M059J (cell line): ENCODE results near the gene APLP2. TPM values are rescaled to one million over a fixed set of nuclear protein-coding genes. Genes with fewer than 3 reads are reported as not detected.
A peak's percentile ranks its signal among the peaks of the same experiment; 100 is the strongest.
"Not testable (repeated sequence)": the region's sequence is repeated elsewhere in the genome, so short reads cannot be mapped to it uniquely, and the experiment has no call there.

ENCODE experiments used
- DNase-seq: peaks from one replicate; pipeline ENCODE4 v3.0.0-alpha.2; 2012; ENCODE audit warnings: low read depth
- total RNA-seq: library from RNA; depleted of rRNA; stranded (reverse); fragments of >200 nt; shearing (Covaris generic); gene quantifications from 2 replicates; pipeline ENCODE4 v1.2.3, GENCODE V29; 2014

The APLP2 gene
- total RNA-seq, 1 experiment from 2014 or later: 418 TPM

DNA sequence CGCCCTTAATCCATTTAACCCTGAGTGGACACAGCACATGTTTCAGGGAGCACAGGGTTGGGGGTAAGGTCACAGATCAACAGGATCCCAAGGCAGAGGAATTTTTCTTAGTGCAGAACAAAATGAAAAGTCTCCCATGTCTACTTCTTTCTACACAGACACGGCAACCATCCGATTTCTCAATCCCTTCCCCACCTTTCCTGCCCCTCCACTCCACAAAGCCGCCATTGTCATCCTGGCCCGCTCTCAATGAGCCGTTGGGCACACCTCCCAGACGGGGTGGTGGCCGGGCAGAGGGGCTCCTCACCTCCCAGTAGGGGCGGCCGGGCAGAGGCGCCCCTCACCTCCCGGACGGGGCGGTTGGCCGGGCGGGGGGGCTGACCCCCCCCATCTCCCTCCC is 20.8 kb downstream of the APLP2 start:
- not testable (repeated sequence) for DNase-seq

DNA sequence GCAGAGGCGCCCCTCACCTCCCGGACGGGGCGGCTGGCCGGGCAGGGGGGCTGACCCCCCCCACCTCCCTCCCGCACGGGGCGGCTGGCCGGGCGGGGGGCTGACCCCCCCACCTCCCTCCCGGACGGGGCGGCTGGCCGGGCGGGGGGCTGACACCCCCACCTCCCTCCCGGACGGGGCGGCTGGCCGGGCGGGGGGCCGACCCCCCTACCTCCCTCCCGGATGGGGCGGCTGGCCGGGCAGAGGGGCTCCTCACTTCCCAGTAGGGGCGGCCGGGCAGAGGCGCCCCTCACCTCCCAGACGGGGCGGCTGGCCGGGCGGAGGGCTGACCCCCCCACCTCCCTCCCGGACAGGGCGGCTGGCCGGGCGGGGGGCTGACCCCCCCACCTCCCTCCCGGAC is 21.5 kb downstream of the APLP2 start:
- DNase-seq: not testable (repeated sequence)

DNA sequence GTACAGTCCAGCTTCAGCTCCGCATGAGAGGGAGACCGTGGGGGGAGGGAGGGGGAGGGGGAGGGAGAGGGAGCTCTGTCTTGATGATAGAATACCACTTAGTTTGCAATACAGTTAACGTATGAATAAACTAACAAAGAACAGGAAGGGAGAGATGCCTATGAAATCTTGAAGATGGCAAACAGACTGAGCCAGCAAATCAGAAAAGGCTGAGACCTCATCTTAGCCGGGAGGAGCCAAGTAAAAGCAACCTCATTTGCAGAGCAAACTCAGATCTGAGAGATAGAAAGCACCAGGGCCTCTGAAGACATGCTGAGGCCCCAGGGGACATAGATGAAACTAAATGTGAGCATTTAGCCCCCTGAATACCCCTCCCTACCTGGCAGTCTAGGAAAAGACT is 23.0 kb downstream of the APLP2 start:
- DNase-seq: no peak

DNA sequence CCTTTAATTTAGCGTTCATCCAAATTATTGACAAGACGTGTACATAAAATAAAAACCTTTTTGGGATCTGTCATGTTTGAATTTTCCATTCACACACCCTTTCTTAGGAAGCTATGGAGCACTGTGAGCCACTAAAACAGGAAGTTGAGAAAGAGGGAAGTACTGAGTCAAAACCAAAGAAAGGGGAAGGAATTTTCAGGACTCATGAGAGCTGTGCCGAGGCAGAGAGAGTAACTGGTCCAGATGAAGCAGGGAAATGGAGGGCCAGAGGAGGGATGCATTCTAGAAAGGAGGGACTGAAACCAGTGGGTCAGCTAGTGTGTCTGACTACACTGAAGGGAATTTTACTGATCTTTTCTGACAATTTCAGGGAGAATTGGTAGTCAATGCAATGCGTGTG is 24.9 kb downstream of the APLP2 start:
- no peak for DNase-seq

DNA sequence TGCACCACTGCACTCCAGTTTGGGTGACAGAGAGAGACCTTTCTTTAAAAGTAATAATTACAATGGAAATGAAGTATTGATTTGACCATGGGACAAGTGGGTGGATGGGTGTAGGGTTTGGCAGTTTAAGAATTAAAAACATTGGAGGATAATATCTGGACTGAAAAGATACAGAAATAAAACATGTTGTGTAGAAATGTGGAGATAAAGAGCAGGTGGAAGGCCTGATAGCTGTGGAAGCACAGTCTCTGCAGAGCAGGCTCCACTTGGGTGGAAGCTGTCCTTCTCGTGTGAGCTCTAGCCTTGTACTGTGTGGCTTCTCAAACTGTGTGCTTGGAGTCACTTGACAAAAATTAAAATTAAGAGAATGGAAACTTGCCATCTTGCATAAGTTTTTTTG is 25.6 kb downstream of the APLP2 start:
- DNase-seq: no peak

DNA sequence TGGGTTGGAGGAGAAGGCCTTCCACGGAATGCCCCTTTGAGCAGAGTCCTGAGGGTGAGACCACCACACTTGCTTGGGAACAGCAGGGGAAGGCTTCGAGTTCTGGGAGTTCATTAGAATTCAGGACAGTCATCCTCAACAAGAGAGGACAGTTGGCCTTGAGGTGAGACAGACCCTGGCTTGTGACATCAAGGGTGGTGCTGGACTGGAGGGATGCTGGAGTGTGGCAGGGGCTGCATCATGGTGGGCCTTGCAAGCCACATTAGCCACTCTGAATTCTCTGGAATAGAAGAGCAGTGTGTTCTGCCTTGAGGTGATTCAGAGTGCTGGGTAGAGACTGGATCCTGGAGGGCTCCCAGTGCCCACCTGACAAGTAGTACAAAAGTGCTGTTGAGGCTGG is 26.3 kb downstream of the APLP2 start:
- DNase-seq: no peak

DNA sequence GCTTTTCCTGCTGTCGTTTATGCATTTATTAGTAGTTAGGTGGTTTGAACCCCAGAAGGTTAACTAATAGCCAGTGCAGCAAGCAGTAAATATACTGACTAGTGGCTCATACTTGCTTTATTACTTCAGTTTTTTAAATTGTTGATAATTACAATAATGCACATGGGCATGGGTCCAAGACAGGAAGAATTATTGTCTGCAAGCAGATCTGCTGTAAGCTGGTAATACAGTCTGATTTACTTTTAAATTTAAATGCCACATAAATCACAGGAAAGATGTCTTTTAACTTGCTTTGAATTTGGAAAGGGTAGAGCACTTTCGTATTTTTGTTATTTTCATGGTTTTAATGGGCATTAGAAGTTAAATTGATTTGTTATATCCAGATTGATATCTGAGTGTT is 27.1 kb downstream of the APLP2 start:
- no peak for DNase-seq

DNA sequence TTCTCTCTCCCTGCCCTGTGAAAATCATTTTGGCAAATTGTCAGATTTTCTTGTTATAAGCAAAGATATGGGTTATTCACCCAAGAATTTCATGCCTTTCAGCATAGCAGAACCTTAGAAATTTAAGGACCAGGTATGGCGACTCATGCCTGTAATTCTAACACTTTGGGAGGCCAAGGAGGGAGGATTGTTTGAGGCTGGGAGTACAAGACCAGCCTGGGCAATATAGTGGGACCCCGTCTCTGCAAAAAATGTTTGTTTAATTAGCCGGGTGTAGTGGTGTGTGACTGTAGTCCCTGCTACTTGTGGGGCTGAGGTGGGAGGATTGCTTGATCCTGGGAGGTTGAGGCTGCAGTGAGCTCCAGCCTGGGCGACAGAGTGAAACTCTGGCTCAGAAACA is 27.6 kb downstream of the APLP2 start:
- no peak for DNase-seq

DNA sequence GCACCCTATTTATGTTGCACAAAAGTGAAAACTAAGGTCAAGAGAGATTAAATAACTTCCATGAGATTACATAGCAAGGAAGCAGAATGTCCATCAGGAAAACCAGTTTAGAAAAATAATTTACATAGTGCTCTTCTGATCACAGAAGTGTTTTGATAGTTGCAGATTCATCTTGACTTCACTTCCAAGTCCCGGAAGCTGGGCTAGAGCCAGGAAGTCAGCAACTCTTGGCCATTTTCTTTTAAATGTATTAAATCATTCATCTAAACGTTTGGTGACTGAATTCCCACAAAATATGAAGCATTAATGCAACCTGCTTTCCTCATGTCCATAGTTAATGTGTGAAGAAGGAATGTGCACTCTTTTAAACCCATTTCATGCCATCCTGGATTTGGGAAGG is 29.7 kb downstream of the APLP2 start:
- DNase-seq: no peak

DNA sequence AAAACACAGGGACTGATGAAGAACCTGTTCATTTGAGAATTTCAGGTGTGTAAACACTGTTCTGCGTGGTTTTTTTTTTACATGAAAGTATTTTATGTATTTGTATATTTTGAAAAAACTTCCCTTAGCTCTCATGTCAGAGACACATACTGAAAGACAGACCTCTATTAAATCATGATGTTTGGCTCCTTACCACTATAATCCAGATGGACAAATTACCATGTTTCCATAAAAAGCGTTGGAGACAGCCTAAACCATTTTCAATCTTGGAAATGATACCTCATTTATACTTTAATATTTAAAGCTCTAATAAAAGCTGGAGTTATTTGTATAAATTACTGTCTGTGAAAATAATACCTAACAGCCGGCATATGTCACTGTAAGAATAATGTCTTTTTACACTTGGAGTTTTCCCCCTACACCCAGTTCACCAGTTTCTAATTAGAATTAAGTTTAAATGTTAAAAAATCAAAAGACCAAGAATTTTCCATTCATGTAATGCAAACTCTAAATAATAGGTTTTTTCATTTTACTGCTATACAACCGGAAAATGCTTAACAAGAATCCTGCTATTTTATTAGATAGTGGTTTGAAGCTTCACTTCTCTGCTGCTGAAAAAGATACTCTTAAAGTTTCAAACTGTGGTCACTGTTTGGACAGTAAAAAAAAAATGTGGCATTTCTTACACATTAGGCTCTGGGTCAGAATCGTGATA is 30.8 kb downstream of the APLP2 start:
- no peak for DNase-seq

DNA sequence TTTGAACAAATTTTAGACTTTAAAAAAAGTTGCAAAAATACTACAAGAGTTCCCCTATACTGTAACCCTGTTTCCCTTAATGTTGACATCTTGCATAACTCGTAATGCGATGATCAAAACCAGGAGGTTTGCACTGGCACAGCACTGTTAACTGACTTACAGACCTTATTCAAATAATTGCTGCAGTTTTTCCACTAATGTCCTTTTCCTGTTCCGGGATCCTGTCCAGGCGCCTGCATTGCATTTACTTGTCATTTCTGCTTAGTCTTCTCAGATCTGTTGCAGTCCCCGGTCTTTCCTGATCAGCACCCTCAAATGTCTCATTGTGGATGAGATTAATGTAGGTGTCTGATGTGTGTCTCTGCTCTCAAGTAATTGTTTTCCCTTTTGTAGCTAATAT is 32.0 kb downstream of the APLP2 start:
- no peak for DNase-seq

DNA sequence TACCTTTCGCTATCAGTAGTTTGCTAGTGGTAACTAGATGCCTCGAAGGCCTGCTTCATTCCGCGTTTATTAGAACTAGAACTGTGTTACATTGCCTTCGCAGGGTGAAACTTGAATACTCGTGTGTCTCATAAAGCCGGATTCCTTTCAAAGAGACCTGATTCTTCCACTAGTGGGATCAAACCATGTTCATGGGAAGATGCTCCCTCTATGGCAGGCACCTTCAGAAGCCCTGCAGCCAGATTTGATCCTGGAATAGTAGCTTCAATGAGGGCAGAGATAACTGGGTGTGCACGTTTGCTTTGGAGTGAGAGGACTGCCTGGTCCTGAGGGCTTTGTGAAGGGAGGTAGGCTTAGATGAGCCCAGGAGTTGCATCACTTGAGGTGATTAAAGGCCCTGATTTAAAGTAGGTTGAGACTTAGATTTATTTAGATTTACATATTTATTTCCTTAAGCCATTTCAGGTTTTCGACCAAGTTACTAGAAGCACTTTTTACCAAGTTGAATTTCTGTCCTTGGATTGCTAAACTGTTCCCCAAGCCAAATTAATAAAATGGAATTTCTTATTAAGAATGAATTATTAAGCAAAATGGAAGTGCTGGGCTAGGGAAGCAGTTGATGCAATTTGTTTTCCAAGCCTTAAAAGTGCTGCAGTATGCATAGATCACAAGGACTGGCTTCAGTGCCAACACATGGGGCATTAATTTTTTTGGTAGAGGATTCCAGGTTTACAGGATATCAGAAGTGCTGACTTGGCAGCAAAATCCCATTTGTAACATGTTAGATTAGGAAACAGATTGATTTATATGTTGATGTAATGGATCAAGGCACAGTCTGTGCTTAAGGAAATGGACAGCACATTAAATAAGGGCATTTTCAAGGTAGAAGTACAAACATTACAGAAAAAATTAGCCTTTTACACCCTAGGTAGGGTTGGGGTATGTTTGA is 32.9 kb downstream of the APLP2 start:
- peak; percentile 11 for DNase-seq

DNA sequence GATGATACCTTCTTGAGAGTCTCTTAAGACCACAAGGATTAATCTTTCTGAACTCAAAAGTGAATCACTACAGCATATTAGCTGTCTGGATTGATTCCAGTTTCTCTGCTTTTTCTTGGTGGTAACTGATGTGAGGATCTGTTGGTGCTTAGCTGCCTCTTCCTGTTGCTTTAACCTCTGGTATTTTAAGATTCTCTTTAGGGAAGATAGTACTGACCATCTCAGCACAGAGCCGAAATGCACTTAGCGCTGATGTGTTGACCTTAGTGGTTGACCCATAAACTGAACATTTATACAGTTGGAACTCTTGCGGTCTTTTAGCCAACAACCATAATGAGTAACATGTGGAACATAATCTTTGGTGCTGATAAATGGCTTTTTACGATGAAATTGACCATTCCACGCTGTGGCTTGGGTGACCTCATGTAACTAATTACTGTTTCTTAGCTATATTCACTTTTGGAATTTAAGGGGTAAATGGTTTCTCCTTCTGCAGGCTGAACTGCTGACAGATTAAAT is 33.7 kb downstream of the APLP2 start:
- peak; percentile 99 for DNase-seq

DNA sequence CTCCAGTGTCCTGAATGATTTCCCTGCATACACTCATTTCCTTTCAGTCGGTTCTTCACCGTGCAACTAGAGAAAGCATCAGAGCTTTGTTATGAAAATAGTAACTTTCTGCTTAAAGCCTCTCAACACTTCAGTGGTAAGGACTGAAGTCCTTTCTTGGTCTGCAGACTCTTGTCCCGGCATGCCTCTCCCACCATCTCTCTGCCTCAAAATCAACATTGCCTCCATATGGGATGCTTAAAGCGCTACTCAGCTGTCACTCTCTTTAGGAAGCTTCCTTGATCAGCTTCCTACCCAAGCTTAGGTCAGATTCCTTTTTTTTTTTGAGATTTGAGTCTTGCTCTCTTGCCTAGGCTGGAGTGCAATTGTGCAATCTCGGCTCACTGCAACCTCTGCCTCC is 36.7 kb downstream of the APLP2 start:
- DNase-seq: no peak

DNA sequence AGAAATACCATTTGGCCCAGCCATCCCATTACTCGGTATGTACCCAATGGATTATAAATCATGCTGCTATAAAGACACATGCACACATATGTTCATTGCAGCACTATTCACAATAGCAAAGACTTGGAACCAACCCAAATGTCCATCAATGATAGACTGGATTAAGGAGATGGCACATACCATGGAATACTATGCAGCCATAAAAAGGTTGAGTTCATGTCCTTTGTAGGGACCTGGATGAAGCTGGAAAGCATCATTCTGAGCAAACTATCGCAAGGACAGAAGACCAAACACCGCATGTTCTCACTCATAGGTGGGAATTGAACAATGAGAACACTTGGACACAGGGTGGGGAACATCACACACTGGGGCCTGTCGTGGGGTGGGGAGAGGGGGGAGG is 39.0 kb downstream of the APLP2 start:
- not testable (repeated sequence) for DNase-seq

DNA sequence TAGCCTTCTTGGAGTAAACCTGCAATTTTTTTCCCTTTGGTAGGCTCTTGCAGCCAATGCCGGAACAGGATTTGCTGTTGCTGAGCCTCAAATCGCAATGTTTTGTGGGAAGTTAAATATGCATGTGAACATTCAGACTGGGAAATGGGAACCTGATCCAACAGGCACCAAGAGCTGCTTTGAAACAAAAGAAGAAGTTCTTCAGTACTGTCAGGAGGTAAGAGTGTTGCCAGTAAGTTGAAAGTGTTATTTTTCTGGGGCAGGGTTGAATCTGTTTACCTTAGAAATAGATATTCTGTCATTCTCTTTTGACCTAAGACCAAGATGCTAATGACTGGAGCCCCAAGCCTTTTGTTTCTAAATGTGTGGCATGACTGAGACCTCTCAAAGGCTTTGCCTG is 39.7 kb downstream of the APLP2 start:
- no peak for DNase-seq

DNA sequence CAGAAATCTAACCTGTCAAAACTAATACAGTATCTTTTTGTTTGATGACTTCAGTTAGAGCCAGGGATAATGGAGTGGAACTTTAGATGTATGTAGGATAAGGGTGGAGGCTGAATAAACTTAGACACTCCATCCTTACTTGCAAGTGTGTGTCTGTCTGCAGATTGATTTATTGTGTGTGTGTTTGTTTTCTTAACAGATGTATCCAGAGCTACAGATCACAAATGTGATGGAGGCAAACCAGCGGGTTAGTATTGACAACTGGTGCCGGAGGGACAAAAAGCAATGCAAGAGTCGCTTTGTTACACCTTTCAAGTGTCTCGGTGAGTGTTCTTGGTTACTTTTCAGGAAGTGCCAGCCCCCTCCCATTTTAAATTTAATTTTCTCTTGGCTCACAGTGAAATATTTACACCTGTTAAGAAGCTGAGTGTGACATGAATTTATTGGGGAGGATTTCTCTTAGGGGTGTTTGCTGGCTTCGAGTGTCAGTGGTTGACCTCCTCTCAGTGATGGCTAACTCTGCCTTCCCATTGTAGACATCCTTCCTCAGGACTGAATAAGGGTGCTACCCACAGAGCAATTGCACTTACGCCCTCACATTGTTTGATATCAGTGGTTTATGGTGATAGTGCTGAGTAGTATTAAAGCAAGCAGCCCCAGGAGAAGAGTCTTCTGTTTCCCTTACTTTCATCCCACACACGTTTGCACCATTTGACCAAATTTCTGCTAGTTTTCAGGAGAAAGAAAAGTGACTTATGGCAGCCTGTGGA is 40.8 kb downstream of the APLP2 start:
- DNase-seq: no peak

DNA sequence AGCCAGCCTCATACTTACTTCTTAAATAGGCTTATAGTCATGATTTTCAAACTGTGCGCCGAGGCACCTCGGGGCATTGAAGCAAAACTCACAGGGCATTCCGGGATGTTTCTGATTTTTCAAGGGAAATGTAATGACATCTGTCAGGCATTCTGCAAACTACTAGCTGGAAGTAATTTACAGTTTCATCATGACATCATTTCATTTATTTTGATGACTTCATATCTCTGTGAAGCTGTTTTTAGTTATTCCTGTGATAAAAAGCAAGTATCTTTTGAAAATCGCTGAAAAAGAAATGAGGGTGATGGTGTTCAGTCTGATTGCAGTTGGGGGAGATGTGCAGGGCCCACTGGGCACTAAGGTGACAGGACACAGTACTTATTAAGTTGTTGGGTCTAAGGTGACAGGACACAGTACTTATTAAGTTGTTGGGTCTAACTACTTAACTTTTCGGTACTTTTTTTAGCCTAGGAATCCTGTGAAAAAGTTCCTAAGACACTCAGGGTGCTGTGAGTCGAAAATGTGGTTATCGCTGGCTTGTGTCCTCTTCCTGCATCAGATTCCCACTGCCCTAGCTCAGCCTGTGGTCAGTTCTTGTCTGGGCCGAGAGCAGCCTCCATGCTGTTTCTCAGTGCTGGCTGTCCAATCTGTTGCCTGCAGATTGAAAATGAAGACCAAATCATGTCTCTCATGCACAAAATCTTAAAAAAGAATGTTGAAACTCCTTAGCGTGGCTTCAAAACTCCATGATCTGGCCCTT is 42.6 kb downstream of the APLP2 start:
- DNase-seq: no peak

DNA sequence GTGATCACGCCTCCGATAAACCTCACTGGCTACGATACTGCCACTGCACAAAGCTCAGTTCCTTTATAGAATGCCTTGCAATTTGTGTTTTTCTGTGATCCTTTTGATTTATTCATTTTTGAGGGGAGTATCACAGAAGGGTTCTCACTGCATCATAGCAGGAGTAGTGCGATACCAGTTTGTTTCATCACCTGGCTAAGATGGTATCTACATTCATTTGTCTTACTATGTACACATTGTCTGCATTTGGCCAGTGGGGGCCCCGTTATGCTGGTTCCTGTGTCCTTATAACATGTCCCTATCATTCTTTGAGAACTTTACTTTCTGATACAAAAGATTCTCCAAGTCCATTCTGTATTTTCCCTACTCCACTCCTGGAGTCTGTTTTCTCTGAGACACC is 44.6 kb downstream of the APLP2 start:
- no peak for DNase-seq

DNA sequence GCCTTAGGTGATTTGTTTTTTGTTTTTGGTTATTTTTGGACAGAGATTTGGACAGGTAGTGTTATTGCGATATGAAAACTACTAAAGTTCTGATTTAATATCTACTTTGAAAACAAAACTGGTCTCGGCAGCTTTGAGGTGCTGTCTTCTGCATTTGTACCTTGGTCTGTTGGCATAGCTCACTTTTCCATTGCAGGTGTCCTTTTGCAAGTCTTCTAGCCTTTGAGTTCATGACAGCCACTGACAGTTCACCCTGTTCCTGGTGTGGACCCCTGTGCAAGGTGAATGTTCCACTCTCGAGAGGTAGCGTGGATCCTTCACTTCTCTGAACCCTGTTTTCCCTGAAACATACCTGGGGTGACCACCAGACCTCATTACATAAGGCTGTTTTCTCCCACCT is 45.0 kb downstream of the APLP2 start:
- no peak for DNase-seq

DNA sequence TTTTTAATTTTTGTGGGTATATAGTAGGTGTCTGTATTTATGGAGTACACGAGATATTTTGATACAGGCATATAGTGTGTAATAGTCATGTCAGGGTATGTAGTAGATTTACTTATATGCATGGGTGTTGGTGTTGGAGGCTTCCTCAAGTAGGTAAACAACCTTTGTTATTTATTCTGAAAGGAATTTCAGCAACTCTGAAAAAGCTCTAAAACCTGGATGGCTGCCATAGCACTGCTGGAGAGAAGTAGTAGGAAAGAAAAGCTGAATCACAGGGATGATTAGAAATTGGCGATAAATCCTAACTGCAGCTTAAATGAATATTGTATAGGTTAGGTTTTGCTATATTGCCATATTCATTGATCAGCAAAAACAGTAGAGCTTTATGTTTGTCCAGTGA is 45.5 kb downstream of the APLP2 start:
- DNase-seq: peak; percentile 47
